HepG2 (cell line): Measurements from ENCODE around the gene RASSF8. TPM values are rescaled to one million over a fixed set of nuclear protein-coding genes. Genes with fewer than 3 reads are reported as not detected.

Source experiments
- ATAC-seq: fragments of 200-7000 bp; cut with Tn5 transposase; 3 replicates; pipeline ENCODE4 v1.9.1; 2020; ENCODE audit warnings: mild to moderate bottlenecking, moderate library complexity
- BruUV-seq: library from RNA; stranded (reverse); fragments of 400-500 nt; replicated peaks from 2 replicates; lab custom pipeline; 2021; lab: Mats Ljungman, UMichigan
- CTCF ChIA-PET: fragments of 300-600 bp; formaldehyde crosslinking; extraction: SDS; loops from one replicate; lab custom pipeline; 2021; ENCODE audit warnings: low total read pairs, inconsistent platforms, low intra/inter-chr PET ratio; lab: Yijun Ruan, JAX
- POLR2A ChIA-PET: fragments of 350-600 bp; sonication (Branson Sonifier 250); formaldehyde crosslinking; loops from one replicate; lab custom pipeline; 2020; ENCODE audit warnings: antibody characterized with exemption, inconsistent platforms; lab: Yijun Ruan, JAX
- DNase-seq: peaks from one replicate; pipeline ENCODE4 v3.0.0-alpha.2; 2015; ENCODE audit warnings: low spot score
- FAIRE-seq: peaks from 3 replicates; lab custom pipeline; 2011; peaks lifted over from hg19 to GRCh38; lab: Jason Lieb, UNC
- H2AFZ ChIP-seq: one replicate; pipeline ENCODE4 v1.6.1; 2011; ENCODE audit warnings: low read length, inconsistent platforms
- H3K27ac ChIP-seq: fragments of 300-600 bp; 3 replicates; pipeline ENCODE4 v1.8.0; 2011; ENCODE audit warnings: mixed run types, mild to moderate bottlenecking, mixed read lengths, low read length, inconsistent platforms; ENCODE audit not compliant: insufficient read depth; ENCODE audit errors: extremely low read length
- H3K27me3 ChIP-seq, 2 experiments: fragments of 200-600 bp in 1 of 2; 2 replicates in 1 of 2; 3 replicates in 1 of 2; pipeline versions ENCODE4 v1.6.0 to v1.8.0; 2011; ENCODE audit warnings: low read length in 2 of 2, mild to moderate bottlenecking in 2 of 2, moderate library complexity in 2 of 2, inconsistent platforms in 1 of 2; ENCODE audit not compliant: insufficient read depth in 2 of 2, control insufficient read depth in 1 of 2
- H3K36me3 ChIP-seq, 2 experiments: fragments of 200-600 bp in 1 of 2; replicated peaks in 1 of 2; 2 replicates in 1 of 2; 3 replicates in 1 of 2; pipeline versions ENCODE4 v1.5.1 to v1.8.0; 2011; ENCODE audit warnings: low read length in 2 of 2, inconsistent platforms in 1 of 2; ENCODE audit not compliant: insufficient read depth in 2 of 2, control insufficient read depth in 1 of 2
- H3K4me1 ChIP-seq: 2 replicates; pipeline ENCODE4 v1.5.1; 2012; ENCODE audit warnings: low read length, inconsistent platforms; ENCODE audit not compliant: insufficient read depth
- H3K4me2 ChIP-seq: 2 replicates; pipeline ENCODE4 v1.6.0; 2011; ENCODE audit warnings: low read depth, low read length, inconsistent platforms
- H3K4me3 ChIP-seq, 3 experiments: fragments of 200-600 bp in 1 of 3; sonication (generic), shearing (Covaris generic) in 1 of 3; replicated peaks in 1 of 3; 2 replicates each; pipeline ENCODE4 v1.5.1; 2011 to 2016; ENCODE audit warnings: low read length in 3 of 3, inconsistent platforms in 2 of 3, low read depth in 2 of 3, mild to moderate bottlenecking in 2 of 3, control low read depth in 1 of 3, mixed read lengths in 1 of 3; ENCODE audit not compliant: insufficient read depth in 1 of 3
- H3K79me2 ChIP-seq: one replicate; pipeline ENCODE4 v1.6.1; 2011; ENCODE audit warnings: low read length, inconsistent platforms; ENCODE audit not compliant: insufficient read depth
- H3K9ac ChIP-seq: 2 replicates; pipeline ENCODE4 v1.6.0; 2011; ENCODE audit warnings: mild to moderate bottlenecking, low read depth, low read length, inconsistent platforms; ENCODE audit not compliant: insufficient read depth
- H3K9me3 ChIP-seq: 2 replicates; pipeline ENCODE4 v1.5.1; 2012; ENCODE audit warnings: mild to moderate bottlenecking, low read length
- H4K20me1 ChIP-seq: 2 replicates; pipeline ENCODE4 v1.6.0; 2011; ENCODE audit warnings: inconsistent platforms, mild to moderate bottlenecking, low read length, moderate library complexity; ENCODE audit not compliant: insufficient read depth
- ARHGAP35 ChIP-seq: sonication (generic); formaldehyde crosslinking; IDR thresholded peaks from 2 replicates; pipeline ENCODE4 v1.9.0; 2022; ENCODE audit warnings: mild to moderate bottlenecking, inconsistent platforms, moderate library complexity, missing genetic modification reagents, borderline replicate concordance
- ESRRA ChIP-seq: sonication (generic); formaldehyde crosslinking; IDR thresholded peaks from 2 replicates; pipeline ENCODE4 v1.5.1; 2020; ENCODE audit warnings: mild to moderate bottlenecking, low read depth, missing genetic modification reagents
- HNRNPK ChIP-seq: fragments of 200-400 bp; formaldehyde crosslinking; IDR thresholded peaks from 2 replicates; pipeline ENCODE4 v1.6.1; 2018; ENCODE audit warnings: low read length, low read depth, moderate library complexity, mild to moderate bottlenecking; ENCODE audit not compliant: poor library complexity, severe bottlenecking
- ISX ChIP-seq: sonication (generic); formaldehyde crosslinking; conservative IDR thresholded peaks from 2 replicates; pipeline ENCODE4 v1.5.0; 2020; ENCODE audit warnings: missing genetic modification reagents
- NFE2L1 ChIP-seq: sonication (generic); formaldehyde crosslinking; IDR thresholded peaks from 2 replicates; pipeline ENCODE4 v1.4.0; 2020; ENCODE audit warnings: missing genetic modification reagents, mild to moderate bottlenecking, borderline replicate concordance
- NFIC ChIP-seq: IDR thresholded peaks from 2 replicates; pipeline ENCODE4 v1.6.1; 2012; ENCODE audit warnings: mild to moderate bottlenecking, low read length, inconsistent platforms
- RAD21 ChIP-seq: fragments of 450-650 bp; formaldehyde crosslinking; IDR thresholded peaks from 2 replicates; pipeline ENCODE4 v1.5.0; 2020; ENCODE audit warnings: mild to moderate bottlenecking
- SMC3 ChIP-seq: IDR thresholded peaks from 2 replicates; pipeline ENCODE4 v1.6.1; 2011; ENCODE audit warnings: low read length, improper control_type of control experiment
- STAG1 ChIP-seq: sonication (generic); formaldehyde crosslinking; IDR thresholded peaks from 2 replicates; pipeline ENCODE4 v1.4.0; 2020; ENCODE audit warnings: missing genetic modification reagents
- ZKSCAN1 ChIP-seq: fragments of 150-350 bp; IDR thresholded peaks from 2 replicates; pipeline ENCODE4 v1.6.1; 2014; ENCODE audit warnings: low read length
- ZNF326 ChIP-seq: sonication (generic); formaldehyde crosslinking; IDR thresholded peaks from 2 replicates; pipeline ENCODE4 v1.4.0; 2020; ENCODE audit warnings: missing genetic modification reagents, borderline replicate concordance
- ZNF383 ChIP-seq: sonication (generic); formaldehyde crosslinking; IDR thresholded peaks from 2 replicates; pipeline ENCODE4 v1.4.0; 2020; ENCODE audit warnings: missing genetic modification reagents, mild to moderate bottlenecking, borderline replicate concordance
- ZNF547 ChIP-seq: sonication (generic); formaldehyde crosslinking; IDR thresholded peaks from 2 replicates; pipeline ENCODE4 v1.5.1; 2020; ENCODE audit warnings: mild to moderate bottlenecking, missing genetic modification reagents
- ZNF749 ChIP-seq: sonication (generic); formaldehyde crosslinking; IDR thresholded peaks from 2 replicates; pipeline ENCODE4 v1.8.0; 2022; ENCODE audit warnings: mild to moderate bottlenecking, missing genetic modification reagents, moderate library complexity, borderline replicate concordance
- ZNF850 ChIP-seq: sonication (generic); formaldehyde crosslinking; conservative IDR thresholded peaks from 2 replicates; pipeline ENCODE4 v1.9.0; 2021; ENCODE audit warnings: mild to moderate bottlenecking, missing genetic modification reagents
- WGBS: methylation state at CpG from one replicate; pipeline ENCODE4 v1.1.6; 2017; ENCODE audit warnings: low lambda C conversion rate; 5-methylcytosine and 5-hydroxymethylcytosine counted together
- in situ Hi-C: cut with HindIII; loops from 2 replicates; pipeline ENCODE4 v1.10.0; 2017; ENCODE audit warnings: low pct_unique_long_range_greater_than_20kb; ENCODE audit not compliant: extremely low pct_ligation_motif_present
- intact Hi-C: fragments of 100-400 bp; cut with micrococcal nuclease; formaldehyde crosslinking; loops from one replicate; pipeline ENCODE4 v1.10.0; 2022; ENCODE audit not compliant: unreplicated experiment
- polyA plus RNA-seq, 8 experiments: library from polyadenylated mRNA; depleted of rRNA in 3 of 8; stranded (reverse) in 7 of 8; unstranded in 1 of 8; fragments of >200 nt; fragmentation: Illumina TruSeq in 4 of 8; extraction: Trizol in 4 of 8; gene quantifications; 2 replicates each; pipeline versions ENCODE4 v1.2.1 to v1.2.3, GENCODE V29; 2011 to 2016; ENCODE audit warnings: low read depth in 4 of 8, missing spikeins in 1 of 8, mixed read lengths in 1 of 8; ENCODE audit not compliant: insufficient read depth in 1 of 8
- total RNA-seq, 5 experiments: library from RNA; depleted of rRNA; stranded (reverse); fragments of >200 nt; fragmentation: Illumina TruSeq; extraction: Trizol; gene quantifications; 2 replicates each; pipeline ENCODE4 v1.2.3, GENCODE V29; 2016; ENCODE audit warnings: low read depth in 1 of 5
- TF ChIP-seq, protein P1 (sequence below): sonication (generic); formaldehyde crosslinking; IDR thresholded peaks from 2 replicates; pipeline ENCODE4 v1.4.0; 2020; ENCODE audit warnings: missing genetic modification reagents, borderline replicate concordance
- TF ChIP-seq, protein P2 (sequence below): sonication (generic); formaldehyde crosslinking; IDR thresholded peaks from 2 replicates; pipeline ENCODE4 v1.5.0; 2020; ENCODE audit warnings: mild to moderate bottlenecking, missing genetic modification reagents
- TF ChIP-seq, protein P3 (sequence below): sonication (generic); formaldehyde crosslinking; IDR thresholded peaks from 2 replicates; pipeline ENCODE4 v1.8.0; 2023; ENCODE audit warnings: mild to moderate bottlenecking, missing genetic modification reagents

Gene RASSF8
- total and polyA plus RNA-seq, 2 of the 13 experiments (the other 11 are each of a cell fraction or from before 2014, with no cell fraction given) = 0.82 to 9.2 TPM

DNA sequence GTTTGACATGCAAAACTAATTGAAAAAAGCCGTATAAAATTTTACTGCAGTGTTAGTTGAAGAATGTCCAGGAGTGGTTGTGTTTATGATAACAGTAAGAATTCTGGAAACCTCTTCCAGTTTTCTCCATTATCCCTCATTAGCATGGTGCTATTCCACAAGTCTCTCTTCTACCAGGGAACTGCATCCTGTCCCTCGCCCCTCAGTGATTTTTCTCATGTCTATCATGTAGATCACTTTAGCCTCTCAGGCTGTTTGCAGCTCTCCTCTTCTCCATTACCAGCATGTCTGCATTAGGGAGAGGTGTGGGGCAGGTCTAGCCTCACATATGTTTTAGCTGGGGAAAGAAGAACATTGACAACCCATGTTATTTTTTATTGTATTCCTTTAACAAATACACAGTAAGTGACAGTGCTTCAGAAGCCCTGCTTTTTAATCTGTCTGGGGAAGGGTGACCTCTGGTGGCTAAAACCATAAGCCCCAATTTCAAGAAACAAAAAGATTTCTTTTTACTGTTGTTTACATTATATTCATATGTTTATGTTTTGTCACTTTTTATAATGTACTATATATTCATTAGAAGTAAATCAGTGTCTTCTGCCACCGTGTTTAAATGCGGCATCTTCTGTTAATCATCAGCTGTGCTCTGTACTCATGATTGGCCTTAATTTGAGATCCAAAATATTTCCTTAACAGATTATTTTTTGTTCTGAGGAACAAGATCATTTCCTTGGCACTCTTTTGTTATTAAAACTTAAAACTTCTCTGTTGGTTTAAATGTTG, 70.7 kb downstream of the RASSF8 start:
- WGBS = 48% methylated on average over 4 of the region's 4 CpGs
- no peak overlapping the region for H3K9ac ChIP-seq
- no peaks in the 10 kb centered on the region for H3K4me1 ChIP-seq
- H4K20me1 ChIP-seq = no peaks in the 10 kb centered on the region
- H3K79me2 ChIP-seq = no peaks in the 10 kb centered on the region
- H3K9me3 ChIP-seq = no peaks in the 10 kb centered on the region
- in situ Hi-C loops = loop anchor here (5.0 kb wide), 1 partner anchor 592 kb away; no protein-coding TSS in a partner anchor
- no peak overlapping the region for H3K27ac ChIP-seq
- DNase-seq = peak; percentile 17
- no TSS peak for BruUV-seq
- FAIRE-seq = no peak
- ChIA-PET POLR2A (no interaction called here), CTCF (interaction anchor here (1.3 to 2.0 kb wide), 2 partner anchors 590 to 593 kb away, joined by 4 to 17 read pairs; no protein-coding TSS in a partner anchor)
- no peak overlapping the region for H2AFZ ChIP-seq
- intact Hi-C loops = loop anchor here (1.0 kb wide), 1 partner anchor 593 kb away; no protein-coding TSS in a partner anchor
- no peaks in the 10 kb centered on the region for H3K27me3 ChIP-seq
- no peak overlapping the region for H3K4me2 ChIP-seq
- ATAC-seq = no peak
- H3K36me3 ChIP-seq = no peaks in the 10 kb centered on the region
- H3K4me3 ChIP-seq = no peak overlapping the region
- TF ChIP-seq NFE2L1 (CRISPR knock-in tag) (no peak), ISX (CRISPR knock-in tag) (no peak), ARHGAP35 (CRISPR knock-in tag) (no peak), STAG1 (CRISPR knock-in tag) (peak; percentile 67), ZNF326 (CRISPR knock-in tag) (no peak), NFIC (no peak), ZNF850 (no peak), SMC3 (peak; percentile 41; the same call in 1 of the 2 replicates), ZNF547 (CRISPR knock-in tag) (no peak), RAD21 (CRISPR knock-in tag) (peak; percentile 24; the same call in 1 of the 2 replicates), ZNF383 (CRISPR knock-in tag) (no peak), ZKSCAN1 (no peak), ZNF749 (CRISPR knock-in tag) (no peak), ESRRA (no peak), HNRNPK (no peak)
- TF ChIP-seq, protein P1, sequence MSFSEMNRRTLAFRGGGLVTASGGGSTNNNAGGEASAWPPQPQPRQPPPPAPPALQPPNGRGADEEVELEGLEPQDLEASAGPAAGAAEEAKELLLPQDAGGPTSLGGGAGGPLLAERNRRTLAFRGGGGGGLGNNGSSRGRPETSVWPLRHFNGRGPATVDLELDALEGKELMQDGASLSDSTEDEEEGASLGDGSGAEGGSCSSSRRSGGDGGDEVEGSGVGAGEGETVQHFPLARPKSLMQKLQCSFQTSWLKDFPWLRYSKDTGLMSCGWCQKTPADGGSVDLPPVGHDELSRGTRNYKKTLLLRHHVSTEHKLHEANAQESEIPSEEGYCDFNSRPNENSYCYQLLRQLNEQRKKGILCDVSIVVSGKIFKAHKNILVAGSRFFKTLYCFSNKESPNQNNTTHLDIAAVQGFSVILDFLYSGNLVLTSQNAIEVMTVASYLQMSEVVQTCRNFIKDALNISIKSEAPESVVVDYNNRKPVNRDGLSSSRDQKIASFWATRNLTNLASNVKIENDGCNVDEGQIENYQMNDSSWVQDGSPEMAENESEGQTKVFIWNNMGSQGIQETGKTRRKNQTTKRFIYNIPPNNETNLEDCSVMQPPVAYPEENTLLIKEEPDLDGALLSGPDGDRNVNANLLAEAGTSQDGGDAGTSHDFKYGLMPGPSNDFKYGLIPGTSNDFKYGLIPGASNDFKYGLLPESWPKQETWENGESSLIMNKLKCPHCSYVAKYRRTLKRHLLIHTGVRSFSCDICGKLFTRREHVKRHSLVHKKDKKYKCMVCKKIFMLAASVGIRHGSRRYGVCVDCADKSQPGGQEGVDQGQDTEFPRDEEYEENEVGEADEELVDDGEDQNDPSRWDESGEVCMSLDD (CRISPR knock-in tag) = no peak
- TF ChIP-seq, protein P2, sequence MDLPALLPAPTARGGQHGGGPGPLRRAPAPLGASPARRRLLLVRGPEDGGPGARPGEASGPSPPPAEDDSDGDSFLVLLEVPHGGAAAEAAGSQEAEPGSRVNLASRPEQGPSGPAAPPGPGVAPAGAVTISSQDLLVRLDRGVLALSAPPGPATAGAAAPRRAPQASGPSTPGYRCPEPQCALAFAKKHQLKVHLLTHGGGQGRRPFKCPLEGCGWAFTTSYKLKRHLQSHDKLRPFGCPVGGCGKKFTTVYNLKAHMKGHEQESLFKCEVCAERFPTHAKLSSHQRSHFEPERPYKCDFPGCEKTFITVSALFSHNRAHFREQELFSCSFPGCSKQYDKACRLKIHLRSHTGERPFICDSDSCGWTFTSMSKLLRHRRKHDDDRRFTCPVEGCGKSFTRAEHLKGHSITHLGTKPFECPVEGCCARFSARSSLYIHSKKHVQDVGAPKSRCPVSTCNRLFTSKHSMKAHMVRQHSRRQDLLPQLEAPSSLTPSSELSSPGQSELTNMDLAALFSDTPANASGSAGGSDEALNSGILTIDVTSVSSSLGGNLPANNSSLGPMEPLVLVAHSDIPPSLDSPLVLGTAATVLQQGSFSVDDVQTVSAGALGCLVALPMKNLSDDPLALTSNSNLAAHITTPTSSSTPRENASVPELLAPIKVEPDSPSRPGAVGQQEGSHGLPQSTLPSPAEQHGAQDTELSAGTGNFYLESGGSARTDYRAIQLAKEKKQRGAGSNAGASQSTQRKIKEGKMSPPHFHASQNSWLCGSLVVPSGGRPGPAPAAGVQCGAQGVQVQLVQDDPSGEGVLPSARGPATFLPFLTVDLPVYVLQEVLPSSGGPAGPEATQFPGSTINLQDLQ = no peak
- TF ChIP-seq, protein P3, sequence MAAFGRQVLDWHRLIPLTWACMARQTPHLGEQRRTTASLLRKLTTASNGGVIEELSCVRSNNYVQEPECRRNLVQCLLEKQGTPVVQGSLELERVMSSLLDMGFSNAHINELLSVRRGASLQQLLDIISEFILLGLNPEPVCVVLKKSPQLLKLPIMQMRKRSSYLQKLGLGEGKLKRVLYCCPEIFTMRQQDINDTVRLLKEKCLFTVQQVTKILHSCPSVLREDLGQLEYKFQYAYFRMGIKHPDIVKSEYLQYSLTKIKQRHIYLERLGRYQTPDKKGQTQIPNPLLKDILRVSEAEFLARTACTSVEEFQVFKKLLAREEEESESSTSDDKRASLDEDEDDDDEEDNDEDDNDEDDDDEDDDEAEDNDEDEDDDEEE = no peak
